ENCODE data around the gene DCAF17.
A peak's percentile ranks its signal among the peaks of the same experiment; 100 is the strongest.

Gene DCAF17

DNA sequence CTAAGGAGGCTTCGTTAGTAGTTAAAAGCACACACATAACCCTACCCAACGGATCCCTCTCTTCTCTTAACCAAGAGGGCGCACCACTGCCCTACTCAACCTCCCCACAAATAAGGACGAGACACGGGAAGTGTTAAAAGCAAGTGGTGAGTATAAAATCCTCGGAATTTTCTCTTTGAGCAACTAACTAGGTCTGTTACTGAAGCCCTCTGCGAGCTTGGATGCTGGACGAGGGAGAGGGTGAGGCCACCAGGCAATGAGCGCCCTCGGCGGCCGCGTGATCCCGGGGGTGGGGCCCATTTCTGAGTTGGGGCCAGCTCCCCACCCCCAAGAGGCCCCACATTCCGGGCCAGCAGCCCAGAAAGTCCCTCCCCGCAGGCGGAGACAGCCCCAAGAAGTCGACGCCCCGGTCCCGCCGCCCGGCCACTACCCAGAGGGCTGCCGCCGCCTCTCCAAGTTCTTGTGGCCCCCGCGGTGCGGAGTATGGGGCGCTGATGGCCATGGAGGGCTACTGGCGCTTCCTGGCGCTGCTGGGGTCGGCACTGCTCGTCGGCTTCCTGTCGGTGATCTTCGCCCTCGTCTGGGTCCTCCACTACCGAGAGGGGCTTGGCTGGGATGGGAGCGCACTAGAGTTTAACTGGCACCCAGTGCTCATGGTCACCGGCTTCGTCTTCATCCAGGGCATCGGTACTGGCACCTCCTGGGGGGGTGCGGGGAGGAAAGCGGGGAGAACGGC is 88.2 kb downstream of the DCAF17 start, which contains the start of gene CYBRD1:
Gene CYBRD1 (plus strand): TSS at position 423 of the 736 bp plus-strand sequence. CDS start 72 bp downstream, at position 495.
- peak; percentile 75 for ATAC-seq
- TF ChIP-seq, protein P1, sequence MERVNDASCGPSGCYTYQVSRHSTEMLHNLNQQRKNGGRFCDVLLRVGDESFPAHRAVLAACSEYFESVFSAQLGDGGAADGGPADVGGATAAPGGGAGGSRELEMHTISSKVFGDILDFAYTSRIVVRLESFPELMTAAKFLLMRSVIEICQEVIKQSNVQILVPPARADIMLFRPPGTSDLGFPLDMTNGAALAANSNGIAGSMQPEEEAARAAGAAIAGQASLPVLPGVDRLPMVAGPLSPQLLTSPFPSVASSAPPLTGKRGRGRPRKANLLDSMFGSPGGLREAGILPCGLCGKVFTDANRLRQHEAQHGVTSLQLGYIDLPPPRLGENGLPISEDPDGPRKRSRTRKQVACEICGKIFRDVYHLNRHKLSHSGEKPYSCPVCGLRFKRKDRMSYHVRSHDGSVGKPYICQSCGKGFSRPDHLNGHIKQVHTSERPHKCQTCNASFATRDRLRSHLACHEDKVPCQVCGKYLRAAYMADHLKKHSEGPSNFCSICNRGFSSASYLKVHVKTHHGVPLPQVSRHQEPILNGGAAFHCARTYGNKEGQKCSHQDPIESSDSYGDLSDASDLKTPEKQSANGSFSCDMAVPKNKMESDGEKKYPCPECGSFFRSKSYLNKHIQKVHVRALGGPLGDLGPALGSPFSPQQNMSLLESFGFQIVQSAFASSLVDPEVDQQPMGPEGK (CRISPR knock-in tag; IDR thresholded peaks at IDR 0.05; ENCODE audit: borderline replicate concordance), result peak; percentile 95; the same call in 1 of the 2 replicates
- no peak for TF ChIP-seq GLIS3 (CRISPR knock-in tag; IDR thresholded peaks at IDR 0.05)

GRCh38 chr2:171522788-171523087 is 88.7 kb downstream of the DCAF17 start:
- ATAC-seq, result peak; percentile 74
- TF ChIP-seq PPARA (CRISPR knock-in tag; IDR thresholded peaks at IDR 0.05; ENCODE audit: borderline replicate concordance) (no peak), ZFP30 (CRISPR knock-in tag; IDR thresholded peaks at IDR 0.05) (no peak), ZNF565 (CRISPR knock-in tag; conservative IDR thresholded peaks at IDR 0.05; ENCODE audit: low read depth) (no peak), TOX (CRISPR knock-in tag; IDR thresholded peaks at IDR 0.05; ENCODE audit: borderline replicate concordance) (no peak), ZFP3 (CRISPR knock-in tag; IDR thresholded peaks at IDR 0.05) (no peak), BACH2 (CRISPR knock-in tag; IDR thresholded peaks at IDR 0.05; ENCODE audit: borderline replicate concordance) (no peak), OSR1 (CRISPR knock-in tag; IDR thresholded peaks at IDR 0.05) (no peak), ISL1 (CRISPR knock-in tag; IDR thresholded peaks at IDR 0.05) (no peak)
- TF ChIP-seq, protein P1 (CRISPR knock-in tag; IDR thresholded peaks at IDR 0.05; ENCODE audit: borderline replicate concordance), result no peak

GRCh38 chr2:171523088-171524017 is 89.3 kb downstream of the DCAF17 start:
- peak; percentile 81 for ATAC-seq
- 0 out of 2 replicates have a peak, but pooled peaks have one; percentile 28 for TF ChIP-seq ZFP3 (CRISPR knock-in tag; IDR thresholded peaks at IDR 0.05)
- TF ChIP-seq ISL1 (CRISPR knock-in tag; IDR thresholded peaks at IDR 0.05), result no peak

- ATAC-seq, result no peak
- TF ChIP-seq PPARA (CRISPR knock-in tag; IDR thresholded peaks at IDR 0.05; ENCODE audit: borderline replicate concordance), result no peak
- TF ChIP-seq BACH2 (CRISPR knock-in tag; IDR thresholded peaks at IDR 0.05; ENCODE audit: borderline replicate concordance), result no peak
- no peak for TF ChIP-seq CSDC2 (CRISPR knock-in tag; IDR thresholded peaks at IDR 0.05)
- no peak for TF ChIP-seq SNAI2 (CRISPR knock-in tag; IDR thresholded peaks at IDR 0.05)
- no peak for TF ChIP-seq GLIS3 (CRISPR knock-in tag; IDR thresholded peaks at IDR 0.05)
- no peak for TF ChIP-seq ZNF8 (CRISPR knock-in tag; IDR thresholded peaks at IDR 0.05)
- TF ChIP-seq, protein P1 (CRISPR knock-in tag; IDR thresholded peaks at IDR 0.05; ENCODE audit: borderline replicate concordance), result no peak
- no peak for TF ChIP-seq ZC3H10 (CRISPR knock-in tag; IDR thresholded peaks at IDR 0.05)
- TF ChIP-seq RARB (CRISPR knock-in tag; IDR thresholded peaks at IDR 0.05), result no peak
- no peak for TF ChIP-seq ZNF565 (CRISPR knock-in tag; conservative IDR thresholded peaks at IDR 0.05; ENCODE audit: low read depth)
- TF ChIP-seq ZFP3 (CRISPR knock-in tag; IDR thresholded peaks at IDR 0.05), result no peak
- TF ChIP-seq ARNTL (CRISPR knock-in tag; IDR thresholded peaks at IDR 0.05; ENCODE audit: borderline replicate concordance, low read depth), result no peak
- no peak for TF ChIP-seq ESRRG (CRISPR knock-in tag; IDR thresholded peaks at IDR 0.05)
- TF ChIP-seq TOX (CRISPR knock-in tag; IDR thresholded peaks at IDR 0.05; ENCODE audit: borderline replicate concordance), result no peak
- TF ChIP-seq CSRNP3 (CRISPR knock-in tag; IDR thresholded peaks at IDR 0.05), result no peak
- TF ChIP-seq ZNF70 (CRISPR knock-in tag; IDR thresholded peaks at IDR 0.05), result no peak
Observed at GRCh38 chr2:171524018-171524401, 90.0 kb downstream of the DCAF17 start.
